GM23338 (cell line): ENCODE results near the gene TMEM143.

Source experiments
- JUNB ChIP-seq: IDR thresholded peaks from one replicate; pipeline ENCODE4 v1.6.1; 2016; ENCODE audit warnings: antibody characterized with exemption; ENCODE audit not compliant: unreplicated experiment
- POLR2AphosphoS5 ChIP-seq: IDR thresholded peaks from 2 replicates; pipeline ENCODE4 v1.6.1; 2016; ENCODE audit warnings: antibody characterized with exemption, low read depth
- TF ChIP-seq, protein P1 (sequence below), 2 experiments: fragments of 200-600 bp in 1 of 2; sonication (generic) in 1 of 2; conservative IDR thresholded peaks; 2 replicates each; pipeline versions ENCODE4 v1.5.1 to v1.6.1; 2016 to 2017; ENCODE audit warnings: antibody characterized with exemption in 2 of 2, low read depth in 2 of 2, mild to moderate bottlenecking in 2 of 2, moderate library complexity in 1 of 2

DNA sequence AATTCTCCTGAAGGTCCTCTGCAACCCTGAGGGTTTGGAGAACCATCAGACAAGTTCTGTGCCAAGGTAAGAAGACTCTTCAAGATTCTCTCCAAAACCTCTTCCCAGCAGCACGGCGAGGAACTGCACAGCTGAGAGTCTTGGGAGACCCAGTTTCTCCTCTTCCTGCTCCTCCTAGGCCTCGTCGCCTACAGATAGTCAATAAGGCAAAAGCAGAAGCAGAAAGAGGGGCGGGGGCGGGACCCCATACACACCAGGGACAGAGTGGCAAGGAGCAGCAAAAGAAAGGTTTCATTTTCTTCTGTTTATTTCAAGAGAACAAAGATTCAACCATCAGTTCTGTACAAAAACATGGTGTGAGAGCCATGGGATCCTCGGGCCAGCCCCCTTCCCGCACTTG lies 18.5 kb upstream of the TMEM143 start:
- TF ChIP-seq POLR2AphosphoS5 (no peak), JUNB (no peak)
- TF ChIP-seq, protein P1, sequence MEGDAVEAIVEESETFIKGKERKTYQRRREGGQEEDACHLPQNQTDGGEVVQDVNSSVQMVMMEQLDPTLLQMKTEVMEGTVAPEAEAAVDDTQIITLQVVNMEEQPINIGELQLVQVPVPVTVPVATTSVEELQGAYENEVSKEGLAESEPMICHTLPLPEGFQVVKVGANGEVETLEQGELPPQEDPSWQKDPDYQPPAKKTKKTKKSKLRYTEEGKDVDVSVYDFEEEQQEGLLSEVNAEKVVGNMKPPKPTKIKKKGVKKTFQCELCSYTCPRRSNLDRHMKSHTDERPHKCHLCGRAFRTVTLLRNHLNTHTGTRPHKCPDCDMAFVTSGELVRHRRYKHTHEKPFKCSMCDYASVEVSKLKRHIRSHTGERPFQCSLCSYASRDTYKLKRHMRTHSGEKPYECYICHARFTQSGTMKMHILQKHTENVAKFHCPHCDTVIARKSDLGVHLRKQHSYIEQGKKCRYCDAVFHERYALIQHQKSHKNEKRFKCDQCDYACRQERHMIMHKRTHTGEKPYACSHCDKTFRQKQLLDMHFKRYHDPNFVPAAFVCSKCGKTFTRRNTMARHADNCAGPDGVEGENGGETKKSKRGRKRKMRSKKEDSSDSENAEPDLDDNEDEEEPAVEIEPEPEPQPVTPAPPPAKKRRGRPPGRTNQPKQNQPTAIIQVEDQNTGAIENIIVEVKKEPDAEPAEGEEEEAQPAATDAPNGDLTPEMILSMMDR (conservative IDR thresholded peaks at IDR 0.05; ENCODE audit: low read depth in 2 of 2): no peak
